Colon (tissue), 2 donors: ENCODE data around the gene TTC4.
A peak's percentile ranks its signal among the peaks of the same experiment; 100 is the strongest.
"Not testable (repeated sequence)": the region's sequence is repeated elsewhere in the genome, so short reads cannot be mapped to it uniquely, and the experiment has no call there.

Source experiments
- FAIRE-seq: peaks from 2 replicates; lab custom pipeline; 2012; peaks lifted over from hg19 to GRCh38; lab: Jason Lieb, UNC
- donor health status: control.
- donor health status: control.

The TTC4 gene

DNA sequence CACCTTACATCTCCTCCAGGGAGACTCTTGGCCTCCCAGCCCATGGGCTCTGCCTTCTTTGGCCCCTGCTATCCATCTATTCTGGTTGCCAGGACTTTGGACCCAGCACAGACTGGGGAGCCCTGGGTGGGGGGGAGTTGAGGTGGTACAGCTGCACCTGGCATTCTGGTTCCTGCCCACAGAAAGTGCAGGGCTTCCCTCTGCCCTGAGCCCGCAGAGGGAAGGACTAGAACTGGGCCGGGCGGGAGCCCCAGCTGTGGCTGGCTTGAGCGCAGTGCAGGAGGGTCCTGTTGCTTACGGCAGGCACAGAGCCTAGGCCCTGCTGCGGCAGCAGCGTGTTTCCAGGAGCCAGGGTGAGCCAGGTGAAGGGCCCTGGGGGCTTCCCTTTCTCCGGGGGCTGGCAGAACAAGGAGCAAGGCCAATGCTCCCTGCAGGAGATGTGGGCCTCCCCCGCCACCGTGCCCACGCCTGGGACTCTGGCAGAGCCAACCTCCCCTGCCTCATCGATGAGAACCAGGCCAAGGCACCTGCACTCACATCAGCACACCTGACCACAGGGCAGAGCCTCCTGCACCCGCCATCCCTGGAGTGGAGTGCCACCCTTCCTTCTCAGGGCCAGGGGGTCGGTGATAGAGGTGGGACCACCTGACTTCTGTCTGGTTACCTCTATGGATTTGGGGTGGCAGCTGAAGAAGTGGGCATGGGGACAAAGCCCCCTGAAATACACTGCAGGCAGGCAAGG, 32.6 kb downstream of the TTC4 start:
- FAIRE-seq, result no peak

GRCh38 chr1:54750596-54750995, 34.9 kb downstream of the TTC4 start:
- FAIRE-seq, result no peak

DNA sequence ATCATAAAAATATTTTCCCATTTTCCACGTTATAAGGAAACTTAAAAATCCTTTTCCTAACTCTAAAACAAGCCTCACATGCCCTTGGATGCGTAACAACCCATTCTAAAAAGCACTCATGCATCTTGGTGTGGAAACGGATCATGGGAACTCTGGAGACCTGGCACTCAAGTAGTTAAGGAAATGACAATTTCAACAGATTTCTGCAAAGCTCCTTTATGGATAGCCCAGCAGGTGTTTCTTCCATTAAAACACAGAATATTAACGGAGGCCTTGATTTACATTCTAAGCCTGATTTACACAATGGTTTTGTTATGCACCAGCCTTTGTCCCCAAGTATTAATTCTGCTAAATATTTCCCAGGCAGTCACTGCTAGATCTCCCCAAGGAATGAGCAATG, 35.8 kb downstream of the TTC4 start:
- FAIRE-seq, result no peak

DNA sequence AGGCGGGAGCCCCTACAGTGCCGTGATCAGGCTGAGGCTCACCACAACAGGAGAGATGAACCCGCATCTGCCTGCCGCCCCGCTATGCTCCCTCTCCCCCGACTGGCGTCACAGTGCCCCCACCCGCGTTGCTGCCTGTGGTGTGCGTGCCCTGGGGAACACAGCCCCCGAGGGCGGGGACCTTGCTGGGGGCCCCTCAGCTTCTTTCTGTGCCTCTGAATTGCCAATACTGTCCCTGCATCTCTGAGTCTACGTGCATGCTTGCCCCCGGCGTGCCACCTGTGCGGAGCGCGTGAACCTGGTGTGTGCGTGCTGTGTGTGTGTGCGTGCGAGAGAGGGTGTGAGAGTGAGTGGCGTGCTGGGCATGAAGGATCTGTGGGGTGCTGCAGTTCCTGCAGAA, 38.4 kb downstream of the TTC4 start:
- FAIRE-seq, result no peak

DNA sequence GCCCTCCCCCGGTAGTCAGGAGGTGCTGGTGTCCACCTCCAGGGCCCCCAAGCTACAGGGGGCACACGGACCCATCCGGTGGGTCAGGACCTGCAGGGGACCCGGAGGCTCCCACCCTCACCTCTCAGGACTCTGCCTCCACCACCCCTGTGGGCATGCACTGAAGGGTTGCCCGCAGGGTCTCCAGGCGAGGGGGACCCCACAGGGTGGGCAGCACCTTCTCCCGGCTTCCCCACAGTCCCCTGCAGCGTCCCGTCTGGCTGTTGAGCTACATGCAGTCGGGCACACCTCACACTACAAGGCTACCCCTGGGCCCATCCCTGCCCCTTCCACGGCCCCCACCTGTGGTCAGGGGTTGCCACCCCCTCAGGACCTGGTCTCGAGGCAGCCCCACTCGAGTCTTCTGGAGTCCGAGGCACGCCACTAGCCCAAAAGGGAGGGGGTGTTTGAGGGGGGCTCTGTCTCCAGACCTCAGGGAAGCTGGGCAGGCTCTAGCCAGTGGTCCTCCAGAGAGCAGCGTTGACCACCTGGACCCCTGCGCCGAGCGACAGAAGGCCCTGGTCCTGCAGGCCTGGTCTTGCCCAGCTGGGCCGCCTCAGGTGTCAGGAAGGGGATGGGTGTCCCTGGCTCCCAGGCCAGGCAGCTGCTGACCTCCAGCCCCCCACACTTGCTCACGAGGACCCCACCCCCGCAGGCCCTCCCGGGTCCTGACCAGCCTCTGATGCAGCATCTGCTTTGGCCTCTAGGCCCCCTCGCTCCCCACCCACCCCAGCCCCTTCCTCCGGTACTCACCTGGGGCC, 39.0 kb downstream of the TTC4 start:
- FAIRE-seq, result no peak

DNA sequence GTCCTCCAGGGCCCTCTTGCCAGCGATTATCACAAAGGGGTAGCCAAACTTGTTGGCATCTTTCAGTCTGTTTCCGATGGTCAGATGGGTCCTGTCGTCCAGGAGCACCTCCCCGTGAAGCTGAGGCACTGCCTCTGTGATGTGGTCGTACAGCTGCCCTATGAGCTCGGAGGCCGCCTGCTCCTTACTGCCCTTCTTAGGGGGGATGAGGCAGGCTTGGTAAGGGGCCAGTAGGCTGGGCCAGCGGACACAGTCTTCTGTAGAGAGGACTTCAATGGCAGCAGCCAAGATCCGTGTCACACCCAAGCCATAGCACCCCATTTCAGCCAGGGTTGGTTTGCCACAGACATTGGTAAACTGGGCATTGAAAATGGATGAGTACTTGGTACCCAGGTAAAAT, 42.2 kb downstream of the TTC4 start:
- FAIRE-seq, result no peak

GRCh38 chr1:54758678-54759348, 43.2 kb downstream of the TTC4 start:
- no peak for FAIRE-seq

- no peak for FAIRE-seq
Measured at GRCh38 chr1:54763816-54764132, 48.1 kb downstream of the TTC4 start.

DNA sequence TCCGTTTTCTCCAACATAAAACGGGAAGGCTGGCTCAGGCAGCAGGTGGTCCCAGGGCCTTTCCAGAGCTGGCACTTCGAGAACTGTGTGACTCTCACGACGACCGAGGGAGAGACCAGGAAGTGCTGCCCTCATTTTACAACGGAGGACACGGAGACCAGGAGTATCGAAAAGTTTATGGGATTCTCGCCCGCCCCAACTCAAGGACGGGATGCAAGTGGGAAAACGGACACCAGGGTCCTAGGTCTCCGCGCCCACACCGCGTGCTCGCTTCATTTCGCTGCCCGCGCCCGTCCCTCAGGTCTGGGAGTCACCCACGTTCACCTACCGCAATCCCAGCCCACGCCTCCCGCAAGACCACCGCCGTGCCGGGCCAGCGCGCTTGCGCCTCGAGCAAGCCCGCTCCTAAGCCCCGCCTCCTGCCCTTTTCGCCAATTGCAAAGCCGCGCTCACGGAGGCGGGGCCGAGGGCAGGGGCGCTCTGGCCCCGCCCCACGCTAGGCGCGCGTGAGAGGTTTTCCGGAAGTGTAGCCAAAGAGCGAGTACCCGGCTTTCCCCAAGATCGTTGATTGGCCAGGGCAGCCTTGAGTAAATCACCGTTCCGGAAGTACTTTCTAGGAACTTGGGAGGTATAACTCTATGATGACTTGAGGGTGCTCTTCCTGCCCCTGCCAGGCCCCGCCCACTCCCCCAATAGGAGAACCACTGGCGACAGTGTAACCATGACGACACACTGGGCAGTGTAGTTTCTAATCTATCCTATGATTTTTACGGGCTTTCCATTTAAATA, 48.7 kb downstream of the TTC4 start, which contains the start of gene PARS2:
PARS2 (minus strand) TSS at position 391 of the 789 bp plus-strand sequence. CDS start 5,362 bp downstream, outside the sequence.
- peak; percentile 95 for FAIRE-seq

- no peak for FAIRE-seq
Measured at GRCh38 chr1:54764922-54765561, 49.4 kb downstream of the TTC4 start.

DNA sequence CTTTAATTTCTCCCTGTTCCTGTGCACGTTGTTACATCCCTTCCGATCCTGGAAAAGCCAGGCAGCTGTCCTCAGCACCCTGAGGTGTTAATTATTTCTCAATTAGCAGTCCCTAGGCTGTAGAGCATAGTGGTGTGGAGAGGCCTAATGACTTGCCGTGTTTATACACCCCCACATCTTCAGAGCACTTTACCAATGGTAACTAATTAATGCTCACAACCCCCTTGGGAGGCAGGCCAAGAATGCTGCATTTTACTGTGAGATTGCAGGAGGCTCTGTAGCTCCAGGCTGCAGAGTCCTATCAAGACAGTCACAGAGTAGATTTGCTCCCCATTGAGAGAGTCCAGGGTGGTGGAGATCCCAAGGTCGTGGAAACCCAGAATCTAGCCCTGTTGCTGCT, 51.1 kb downstream of the TTC4 start:
- FAIRE-seq, result no peak

- no peak for FAIRE-seq
Measured at GRCh38 chr1:54767526-54767925, 51.9 kb downstream of the TTC4 start.

DNA sequence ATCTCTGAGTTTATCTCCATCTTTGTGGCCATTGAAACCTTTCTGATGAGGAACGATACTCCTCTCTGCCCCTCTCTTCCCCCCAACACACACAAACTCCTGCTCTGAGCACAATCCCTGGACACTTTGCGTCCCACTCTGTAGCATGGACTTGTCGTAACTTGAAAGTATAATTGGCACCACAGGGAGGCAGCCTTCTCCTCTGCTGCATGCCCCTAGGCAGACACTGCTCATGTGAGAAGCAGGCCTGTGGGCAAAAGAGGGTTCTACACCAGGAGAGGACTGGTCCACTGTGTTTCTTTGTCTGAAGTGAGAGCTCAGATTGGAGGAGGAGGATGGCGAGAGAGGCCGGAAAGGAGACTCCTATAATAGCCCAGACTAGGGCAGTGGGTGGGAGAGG, 52.4 kb downstream of the TTC4 start:
- no peak for FAIRE-seq

DNA sequence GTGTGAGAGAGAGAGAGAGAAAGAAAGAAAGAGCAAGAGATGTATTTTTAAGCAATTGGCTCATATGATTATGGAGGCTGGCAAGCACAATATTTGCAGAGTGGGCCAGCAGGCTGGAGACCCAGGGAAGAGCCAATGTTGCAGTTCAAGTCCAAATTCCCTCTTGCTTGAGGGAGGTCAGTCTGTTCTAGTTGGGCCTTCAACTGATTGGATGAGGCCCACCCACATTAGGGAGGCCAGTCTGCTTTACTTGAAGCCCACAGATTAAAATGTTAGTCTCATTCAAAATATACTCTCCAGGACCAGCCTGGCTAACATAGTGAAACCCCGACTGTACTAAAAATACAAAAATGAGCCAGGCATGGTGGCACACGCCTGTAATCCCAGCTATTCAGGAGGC, 57.3 kb downstream of the TTC4 start:
- no peak for FAIRE-seq

- FAIRE-seq, result no peak
Measured at GRCh38 chr1:54774820-54775498, 59.3 kb downstream of the TTC4 start.

- not testable (repeated sequence) for FAIRE-seq
Measured at GRCh38 chr1:54775828-54776721, 60.4 kb downstream of the TTC4 start.

GRCh38 chr1:54777011-54777410, 61.4 kb downstream of the TTC4 start:
- no peak for FAIRE-seq

- FAIRE-seq, result no peak
Measured at GRCh38 chr1:54777431-54777830, 61.8 kb downstream of the TTC4 start.

GRCh38 chr1:54781023-54781723, 65.5 kb downstream of the TTC4 start:
- FAIRE-seq, result no peak

GRCh38 chr1:54782156-54782555, 66.5 kb downstream of the TTC4 start:
- FAIRE-seq, result no peak
